ENCODE data around the gene KCTD16. TPM values are rescaled to one million over a fixed set of nuclear protein-coding genes. Genes with fewer than 3 reads are reported as not detected.

Gene KCTD16
- total RNA-seq, 1 experiment from 2014 or later: 0.64 TPM

DNA sequence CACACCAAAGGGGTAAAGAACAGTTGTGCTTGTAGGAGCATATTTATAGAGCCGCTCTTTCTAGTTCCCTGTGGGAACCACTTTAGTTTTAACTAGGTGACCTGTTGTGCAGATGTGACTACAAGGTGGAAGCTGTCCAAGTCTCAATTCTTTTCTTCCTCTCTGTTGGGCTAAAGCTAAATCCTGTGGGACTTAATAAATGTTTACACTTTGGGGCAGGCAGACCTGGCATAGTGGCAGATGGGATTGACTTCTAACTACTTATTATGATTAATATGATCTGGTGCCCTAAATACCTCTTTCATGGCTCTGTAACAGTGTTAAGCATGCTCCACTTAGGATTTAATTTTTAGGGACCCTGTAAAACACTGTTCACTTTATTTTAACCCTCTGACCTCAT lies 265.3 kb downstream of the KCTD16 start:
- Histone ChIP-seq H3K27ac (ENCODE audit: low read depth, low read length) (no peak overlapping the region), H3K4me1 (ENCODE audit: control insufficient read depth in 1 of 2, insufficient read depth in 2 of 2, low read length in 2 of 2) (no peaks in the 10 kb centered on the region), H2AFZ (ENCODE audit: low read depth, low read length, poor library complexity, severe bottlenecking) (no peak overlapping the region), H3K9me2 (ENCODE audit: insufficient read depth) (no peaks in the 10 kb centered on the region), H3K9ac (ENCODE audit: low read length) (no peak overlapping the region), H4K20me1 (ENCODE audit: insufficient read depth) (no peaks in the 10 kb centered on the region), H3K36me3 (ENCODE audit: control insufficient read depth in 1 of 2, insufficient read depth in 2 of 2, low read length in 2 of 2) (no peaks in the 10 kb centered on the region), H3K4me2 (ENCODE audit: low read length) (no peak overlapping the region), H3K27me3 (ENCODE audit: insufficient read depth, low read length) (peaks cover 13% of the 10 kb centered on the region), H3K9me3 (ENCODE audit: control insufficient read depth in 1 of 2, insufficient read depth in 1 of 2, low read depth in 1 of 2, low read length in 2 of 2) (no peaks in the 10 kb centered on the region), H3K79me2 (ENCODE audit: insufficient read depth, low read length) (no peaks in the 10 kb centered on the region), H3K4me3 (replicated peaks in 1 of 2; ENCODE audit: low read depth in 1 of 2, low read length in 2 of 2) (no peak overlapping the region)
- no TSS peak for BruUV-seq (replicated peaks)
- TF ChIP-seq EGR1 (IDR thresholded peaks at IDR 0.05; ENCODE audit: low read depth) (no peak), CBX3 (IDR thresholded peaks at IDR 0.05; ENCODE audit: low read depth) (no peak), EZH2phosphoT487 (IDR thresholded peaks at IDR 0.05; ENCODE audit: borderline replicate concordance) (no peak), SRF (IDR thresholded peaks at IDR 0.05; ENCODE audit: low read depth) (no peak), EZH2 (IDR thresholded peaks at IDR 0.05) (no peak)
- intact Hi-C loops (cut with micrococcal nuclease): no loop called here
- ChIA-PET RAD21 (ENCODE audit: low non-redundant PET in 1 of 2, low total read pairs in 2 of 2, uncharacterized antibody in 2 of 2, unreplicated experiment in 2 of 2) (no interaction called here), POLR2A (no interaction called here), CTCF (no interaction called here)
- ATAC-seq (no peak), DNase-seq (ENCODE audit: low read depth, low spot score) (no peak)

DNA sequence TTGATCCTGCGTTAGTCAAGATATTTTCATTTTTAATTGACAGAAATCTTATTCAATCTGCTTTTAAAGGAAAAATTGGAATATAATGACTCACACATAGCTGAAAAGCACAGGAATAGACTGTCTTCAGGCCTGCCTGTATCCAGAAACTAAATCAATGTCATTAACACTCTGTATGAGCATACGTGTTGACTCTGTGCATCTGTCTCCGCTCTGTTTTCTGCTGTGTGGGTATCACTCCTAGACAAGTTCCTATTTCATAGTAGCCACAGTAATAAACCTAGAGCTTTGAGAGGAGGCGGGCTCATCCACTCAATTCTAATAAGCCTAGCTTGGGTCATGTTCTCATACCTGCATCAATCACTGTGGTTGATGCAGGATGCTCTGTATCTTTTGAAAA lies 267.6 kb downstream of the KCTD16 start:
- Histone ChIP-seq H3K36me3 (ENCODE audit: control insufficient read depth in 1 of 2, insufficient read depth in 2 of 2, low read length in 2 of 2) (no peaks in the 10 kb centered on the region), H3K27ac (ENCODE audit: low read depth, low read length) (no peak overlapping the region), H3K4me2 (ENCODE audit: low read length) (no peak overlapping the region), H3K9me2 (ENCODE audit: insufficient read depth) (no peaks in the 10 kb centered on the region), H3K9ac (ENCODE audit: low read length) (no peak overlapping the region), H4K20me1 (ENCODE audit: insufficient read depth) (no peaks in the 10 kb centered on the region), H3K4me1 (ENCODE audit: control insufficient read depth in 1 of 2, insufficient read depth in 2 of 2, low read length in 2 of 2) (no peaks in the 10 kb centered on the region), H3K9me3 (ENCODE audit: control insufficient read depth in 1 of 2, insufficient read depth in 1 of 2, low read depth in 1 of 2, low read length in 2 of 2) (no peaks in the 10 kb centered on the region), H3K27me3 (ENCODE audit: insufficient read depth, low read length) (peaks cover 13% of the 10 kb centered on the region), H2AFZ (ENCODE audit: low read depth, low read length, poor library complexity, severe bottlenecking) (no peak overlapping the region), H3K4me3 (replicated peaks in 1 of 2; ENCODE audit: low read depth in 1 of 2, low read length in 2 of 2) (no peak overlapping the region), H3K79me2 (ENCODE audit: insufficient read depth, low read length) (no peaks in the 10 kb centered on the region)
- RAD21 ChIA-PET (ENCODE audit: low non-redundant PET in 1 of 2, low total read pairs in 2 of 2, uncharacterized antibody in 2 of 2, unreplicated experiment in 2 of 2): no interaction called here
- intact Hi-C loops (cut with micrococcal nuclease): no loop called here
- no peak for DNase-seq (ENCODE audit: low read depth, low spot score)
- CTCF ChIA-PET: no interaction called here
- TF ChIP-seq ZNF274 (IDR thresholded peaks at IDR 0.05; ENCODE audit: low read depth, low read length) (no peak), FOSL1 (IDR thresholded peaks at IDR 0.05; ENCODE audit: low read depth) (no peak), CEBPB (IDR thresholded peaks at IDR 0.05; ENCODE audit: low read depth) (no peak), POLR2AphosphoS5 (IDR thresholded peaks at IDR 0.05; ENCODE audit: low read depth, low read length) (no peak), RAD21 (IDR thresholded peaks at IDR 0.05; ENCODE audit: low read depth) (no peak), EZH2 (IDR thresholded peaks at IDR 0.05) (no peak), SP1 (IDR thresholded peaks at IDR 0.05; ENCODE audit: low read depth) (no peak), POLR2A (IDR thresholded peaks at IDR 0.05; ENCODE audit: borderline replicate concordance, extremely low read depth, insufficient read depth, insufficient read length) (no peak)
- TF ChIP-seq, protein P1, sequence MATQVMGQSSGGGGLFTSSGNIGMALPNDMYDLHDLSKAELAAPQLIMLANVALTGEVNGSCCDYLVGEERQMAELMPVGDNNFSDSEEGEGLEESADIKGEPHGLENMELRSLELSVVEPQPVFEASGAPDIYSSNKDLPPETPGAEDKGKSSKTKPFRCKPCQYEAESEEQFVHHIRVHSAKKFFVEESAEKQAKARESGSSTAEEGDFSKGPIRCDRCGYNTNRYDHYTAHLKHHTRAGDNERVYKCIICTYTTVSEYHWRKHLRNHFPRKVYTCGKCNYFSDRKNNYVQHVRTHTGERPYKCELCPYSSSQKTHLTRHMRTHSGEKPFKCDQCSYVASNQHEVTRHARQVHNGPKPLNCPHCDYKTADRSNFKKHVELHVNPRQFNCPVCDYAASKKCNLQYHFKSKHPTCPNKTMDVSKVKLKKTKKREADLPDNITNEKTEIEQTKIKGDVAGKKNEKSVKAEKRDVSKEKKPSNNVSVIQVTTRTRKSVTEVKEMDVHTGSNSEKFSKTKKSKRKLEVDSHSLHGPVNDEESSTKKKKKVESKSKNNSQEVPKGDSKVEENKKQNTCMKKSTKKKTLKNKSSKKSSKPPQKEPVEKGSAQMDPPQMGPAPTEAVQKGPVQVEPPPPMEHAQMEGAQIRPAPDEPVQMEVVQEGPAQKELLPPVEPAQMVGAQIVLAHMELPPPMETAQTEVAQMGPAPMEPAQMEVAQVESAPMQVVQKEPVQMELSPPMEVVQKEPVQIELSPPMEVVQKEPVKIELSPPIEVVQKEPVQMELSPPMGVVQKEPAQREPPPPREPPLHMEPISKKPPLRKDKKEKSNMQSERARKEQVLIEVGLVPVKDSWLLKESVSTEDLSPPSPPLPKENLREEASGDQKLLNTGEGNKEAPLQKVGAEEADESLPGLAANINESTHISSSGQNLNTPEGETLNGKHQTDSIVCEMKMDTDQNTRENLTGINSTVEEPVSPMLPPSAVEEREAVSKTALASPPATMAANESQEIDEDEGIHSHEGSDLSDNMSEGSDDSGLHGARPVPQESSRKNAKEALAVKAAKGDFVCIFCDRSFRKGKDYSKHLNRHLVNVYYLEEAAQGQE (IDR thresholded peaks at IDR 0.05; ENCODE audit: low read depth): no peak
- TF ChIP-seq, protein P2, sequence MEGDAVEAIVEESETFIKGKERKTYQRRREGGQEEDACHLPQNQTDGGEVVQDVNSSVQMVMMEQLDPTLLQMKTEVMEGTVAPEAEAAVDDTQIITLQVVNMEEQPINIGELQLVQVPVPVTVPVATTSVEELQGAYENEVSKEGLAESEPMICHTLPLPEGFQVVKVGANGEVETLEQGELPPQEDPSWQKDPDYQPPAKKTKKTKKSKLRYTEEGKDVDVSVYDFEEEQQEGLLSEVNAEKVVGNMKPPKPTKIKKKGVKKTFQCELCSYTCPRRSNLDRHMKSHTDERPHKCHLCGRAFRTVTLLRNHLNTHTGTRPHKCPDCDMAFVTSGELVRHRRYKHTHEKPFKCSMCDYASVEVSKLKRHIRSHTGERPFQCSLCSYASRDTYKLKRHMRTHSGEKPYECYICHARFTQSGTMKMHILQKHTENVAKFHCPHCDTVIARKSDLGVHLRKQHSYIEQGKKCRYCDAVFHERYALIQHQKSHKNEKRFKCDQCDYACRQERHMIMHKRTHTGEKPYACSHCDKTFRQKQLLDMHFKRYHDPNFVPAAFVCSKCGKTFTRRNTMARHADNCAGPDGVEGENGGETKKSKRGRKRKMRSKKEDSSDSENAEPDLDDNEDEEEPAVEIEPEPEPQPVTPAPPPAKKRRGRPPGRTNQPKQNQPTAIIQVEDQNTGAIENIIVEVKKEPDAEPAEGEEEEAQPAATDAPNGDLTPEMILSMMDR (IDR thresholded peaks at IDR 0.05 in 2 of 3, conservative IDR thresholded peaks at IDR 0.05 in 1 of 3; ENCODE audit: borderline replicate concordance in 1 of 3, insufficient read depth in 1 of 3, low read depth in 2 of 3, low read length in 2 of 3): no peak
- TF ChIP-seq, protein P3, sequence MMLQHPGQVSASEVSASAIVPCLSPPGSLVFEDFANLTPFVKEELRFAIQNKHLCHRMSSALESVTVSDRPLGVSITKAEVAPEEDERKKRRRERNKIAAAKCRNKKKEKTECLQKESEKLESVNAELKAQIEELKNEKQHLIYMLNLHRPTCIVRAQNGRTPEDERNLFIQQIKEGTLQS (IDR thresholded peaks at IDR 0.05): no peak
- POLR2A ChIA-PET: no interaction called here
- no peak for ATAC-seq
- no TSS peak for BruUV-seq (replicated peaks)

Measured in HCT116 (cell line).